Breast epithelium (tissue), 4 donors: ENCODE measurements around the gene FASTKD3. TPM values are rescaled to one million over a fixed set of nuclear protein-coding genes. Genes with fewer than 3 reads are reported as not detected.

Source experiments
- DNase-seq, 2 donors: peaks; one replicate each; pipeline ENCODE4 v3.0.0-alpha.2; 2019; ENCODE audit warnings: low spot score in 2 of 2
- H3K27ac ChIP-seq, 2 donors: fragments of 200-600 bp; sonication (generic) in 1 of 2; one replicate each; pipeline ENCODE4 v1.5.1; 2016 to 2019; ENCODE audit warnings: mild to moderate bottlenecking in 1 of 2
- H3K27me3 ChIP-seq, 2 donors: fragments of 200-600 bp; sonication (generic) in 1 of 2; one replicate each; pipeline versions ENCODE4 v1.5.1 to v1.6.0; 2017 to 2019; ENCODE audit warnings: control low read depth in 1 of 2, mild to moderate bottlenecking in 1 of 2
- H3K36me3 ChIP-seq: fragments of 200-600 bp; one replicate; pipeline ENCODE4 v1.5.1; 2019
- H3K4me1 ChIP-seq, 2 donors: fragments of 200-600 bp; sonication (generic); one replicate each; pipeline ENCODE4 v1.5.1; 2016 to 2019; ENCODE audit warnings: control low read depth in 1 of 2
- H3K4me3 ChIP-seq, 3 donors: fragments of 200-600 bp; sonication (generic); 1 replicate in 2 of 3; 2 replicates in 1 of 3; pipeline ENCODE4 v1.5.1; 2016 to 2019; ENCODE audit warnings: mild to moderate bottlenecking in 3 of 3, moderate library complexity in 2 of 3
- H3K9me3 ChIP-seq, 2 donors: fragments of 200-600 bp; sonication (generic) in 1 of 2; one replicate each; pipeline ENCODE4 v1.5.1; 2016 to 2019; ENCODE audit warnings: control low read depth in 1 of 2
- CTCF ChIP-seq, 3 donors: fragments of 450-650 bp; IDR thresholded peaks; one replicate each; pipeline ENCODE4 v1.5.1; 2016 to 2017; ENCODE audit warnings: antibody characterized with exemption in 3 of 3, mild to moderate bottlenecking in 3 of 3, moderate library complexity in 3 of 3
- POLR2A ChIP-seq: fragments of 450-650 bp; IDR thresholded peaks from one replicate; pipeline ENCODE4 v1.6.1; 2016; ENCODE audit warnings: antibody characterized with exemption, mild to moderate bottlenecking, moderate library complexity
- POLR2AphosphoS5 ChIP-seq, 3 donors: sonication (generic); formaldehyde crosslinking; IDR thresholded peaks; one replicate each; pipeline ENCODE4 v1.6.1; 2017; ENCODE audit warnings: antibody characterized with exemption in 3 of 3
- intact Hi-C: fragments of 100-400 bp; cut with DNase I; formaldehyde crosslinking; loops from one replicate; pipeline ENCODE4 v1.15.1; 2023; ENCODE audit warnings: low total_unique reads
- total RNA-seq, 3 donors: library from RNA; depleted of rRNA; stranded (reverse); fragments of >200 nt; gene quantifications; one replicate each; pipeline ENCODE4 v1.1.0, GENCODE V29; 2016

Gene FASTKD3
- total RNA-seq, 3 donors from 2014 or later: 5.1 to 13.4 (median 13.3) TPM

GRCh38 chr5:7872517-7873130 is 3.8 kb upstream of the FASTKD3 start:
- Histone ChIP-seq H3K27me3 (no peaks in the 10 kb centered on the region), H3K27ac (no peak overlapping the region), H3K4me1 (no peaks in the 10 kb centered on the region), H3K9me3 (no peaks in the 10 kb centered on the region), H3K36me3 (no peaks in the 10 kb centered on the region), H3K4me3 (no peak overlapping the region)
- no peak for DNase-seq
- TF ChIP-seq POLR2AphosphoS5 (IDR thresholded peaks at IDR 0.05): no peak
- no peak for TF ChIP-seq CTCF (IDR thresholded peaks at IDR 0.05)
- no peak for TF ChIP-seq POLR2A
- intact Hi-C loops: no loop called here

GRCh38 chr5:7871653-7872052 is 2.8 kb upstream of the FASTKD3 start:
- H3K27ac ChIP-seq: no peak overlapping the region
- no peaks in the 10 kb centered on the region for H3K36me3 ChIP-seq
- H3K4me1 ChIP-seq: no peaks in the 10 kb centered on the region

GRCh38 chr5:7869474-7870136 is 774 bp upstream of the FASTKD3 start:
- intact Hi-C loops: no loop called here
- no peaks in the 10 kb centered on the region for H3K4me1 ChIP-seq
- H3K36me3 ChIP-seq: no peaks in the 10 kb centered on the region
- no peaks in the 10 kb centered on the region for H3K9me3 ChIP-seq
- peak overlapping the region; percentile 73 to 83 for H3K27ac ChIP-seq
- TF ChIP-seq POLR2AphosphoS5 (IDR thresholded peaks at IDR 0.05) (no peak), CTCF (IDR thresholded peaks at IDR 0.05) (no peak), POLR2A (no peak)
- DNase-seq: no peak
- no peaks in the 10 kb centered on the region for H3K27me3 ChIP-seq
- peak overlapping the region; percentile 83 to 100 (median 100) for H3K4me3 ChIP-seq

More at GRCh38 chr5:7871653-7872052, 2.8 kb upstream of the FASTKD3 start:
- no peak for DNase-seq
- TF ChIP-seq POLR2A (no peak), CTCF (IDR thresholded peaks at IDR 0.05) (no peak), POLR2AphosphoS5 (IDR thresholded peaks at IDR 0.05) (no peak)
- H3K9me3 ChIP-seq: no peaks in the 10 kb centered on the region
- H3K4me3 ChIP-seq: no peak overlapping the region
- intact Hi-C loops: no loop called here
- no peaks in the 10 kb centered on the region for H3K27me3 ChIP-seq

- H3K36me3 ChIP-seq: no peaks in the 10 kb centered on the region
- DNase-seq: no peak
- intact Hi-C loops: no loop called here
- H3K4me3 ChIP-seq: peak overlapping the region; percentile 83 to 100 (median 100)
- no peaks in the 10 kb centered on the region for H3K9me3 ChIP-seq
- TF ChIP-seq POLR2AphosphoS5 (IDR thresholded peaks at IDR 0.05) (no peak), CTCF (IDR thresholded peaks at IDR 0.05) (no peak), POLR2A (no peak)
- H3K4me1 ChIP-seq: no peaks in the 10 kb centered on the region
- H3K27ac ChIP-seq: peak overlapping the region; percentile 73 to 83
- H3K27me3 ChIP-seq: no peaks in the 10 kb centered on the region
Observed at GRCh38 chr5:7868427-7868772, 431 bp downstream of the FASTKD3 start.

GRCh38 chr5:7867260-7867659 is 1.6 kb downstream of the FASTKD3 start:
- intact Hi-C loops: no loop called here

More at GRCh38 chr5:7867260-7867659, 1.6 kb downstream of the FASTKD3 start:
- H3K27me3 ChIP-seq: no peaks in the 10 kb centered on the region
- H3K4me3 ChIP-seq: no peak overlapping the region
- no peak overlapping the region for H3K27ac ChIP-seq
- no peaks in the 10 kb centered on the region for H3K4me1 ChIP-seq
- DNase-seq: no peak
- no peaks in the 10 kb centered on the region for H3K9me3 ChIP-seq
- TF ChIP-seq POLR2A (no peak), CTCF (IDR thresholded peaks at IDR 0.05) (no peak), POLR2AphosphoS5 (IDR thresholded peaks at IDR 0.05) (no peak)
- H3K36me3 ChIP-seq: peaks cover 3% of the 10 kb centered on the region
